ENCODE data around the gene KCNAB3.

KCNAB3 gene

GRCh38 chr17:7931709-7932482 lies 2.2 kb upstream of the KCNAB3 start, which contains the start of the genes CNTROB and TRAPPC1 (continued):
- TF ChIP-seq PBX3 (CRISPR knock-in tag; IDR thresholded peaks at IDR 0.05) (0 out of 2 replicates have a peak, but pooled peaks have one; percentile 19), ZNF302 (tag by site-specific recombination; IDR thresholded peaks at IDR 0.05; ENCODE audit: low read depth) (0 out of 2 replicates have a peak, but pooled peaks have one; percentile 13), ZNF558 (tag by site-specific recombination; IDR thresholded peaks at IDR 0.05) (no peak; the same call in 1 of the 2 replicates), ZNF366 (tag by site-specific recombination; conservative IDR thresholded peaks at IDR 0.05) (peak; percentile 75), SP3 (tag by site-specific recombination; IDR thresholded peaks at IDR 0.05) (peak; percentile 97), ZNF488 (tag by site-specific recombination; IDR thresholded peaks at IDR 0.05) (0 out of 2 replicates have a peak, but pooled peaks have one; percentile 8), ZNF837 (tag by site-specific recombination; IDR thresholded peaks at IDR 0.05) (no peak), ZNF19 (tag by site-specific recombination; IDR thresholded peaks at IDR 0.05; ENCODE audit: low read depth) (no peak), ZNF777 (tag by site-specific recombination; IDR thresholded peaks at IDR 0.05; ENCODE audit: borderline replicate concordance) (0 out of 2 replicates have a peak, but pooled peaks have one; percentile 58), ZNF10 (tag by site-specific recombination; IDR thresholded peaks at IDR 0.05) (no peak; the same call in 1 of the 2 replicates), ZSCAN5A (tag by site-specific recombination; IDR thresholded peaks at IDR 0.05) (peak; percentile 72; the same call in 1 of the 2 replicates), KLF17 (tag by site-specific recombination; IDR thresholded peaks at IDR 0.05) (peak; percentile 97), ZSCAN18 (tag by site-specific recombination; IDR thresholded peaks at IDR 0.05) (peak; percentile 87), ZNF223 (tag by site-specific recombination; IDR thresholded peaks at IDR 0.05) (no peak), ZNF626 (tag by site-specific recombination; IDR thresholded peaks at IDR 0.05) (no peak), ZNF148 (tag by site-specific recombination; IDR thresholded peaks at IDR 0.05; ENCODE audit: borderline replicate concordance) (no peak), ZNF473 (tag by site-specific recombination; IDR thresholded peaks at IDR 0.05) (no peak), OVOL3 (tag by site-specific recombination; IDR thresholded peaks at IDR 0.05) (peak; percentile 74; the same call in 1 of the 2 replicates), BCL11B (tag by site-specific recombination; IDR thresholded peaks at IDR 0.05; ENCODE audit: low read depth) (0 out of 2 replicates have a peak, but pooled peaks have one; percentile 65), ZNF692 (tag by site-specific recombination; IDR thresholded peaks at IDR 0.05) (peak; percentile 72), WT1 (tag by site-specific recombination; IDR thresholded peaks at IDR 0.05) (peak; percentile 76; the same call in 1 of the 2 replicates), SALL2 (tag by site-specific recombination; IDR thresholded peaks at IDR 0.05; ENCODE audit: borderline replicate concordance) (no peak), ZNF791 (tag by site-specific recombination; IDR thresholded peaks at IDR 0.05) (no peak), ZNF18 (tag by site-specific recombination; IDR thresholded peaks at IDR 0.05) (no peak; the same call in 1 of the 2 replicates), ZNF654 (tag by site-specific recombination; IDR thresholded peaks at IDR 0.05; ENCODE audit: low read depth) (no peak), ZNF140 (tag by site-specific recombination; IDR thresholded peaks at IDR 0.05) (peak; percentile 86; the same call in 1 of the 2 replicates), ZNF391 (tag by site-specific recombination; IDR thresholded peaks at IDR 0.05; ENCODE audit: borderline replicate concordance, low read depth) (peak; percentile 94; the same call in 1 of the 2 replicates)

Data from HEK293 (cell line).